Left kidney (tissue), 8 donors: ENCODE measurements around the gene APLF. TPM values are rescaled to one million over a fixed set of nuclear protein-coding genes. Genes with fewer than 3 reads are reported as not detected.

Source experiments
- DNase-seq: peaks from one replicate; pipeline ENCODE4 v3.0.0-alpha.2; 2013
- long read RNA-seq, 8 donors: transcript quantifications; one replicate each; lab custom pipeline, GENCODE V29; 2026
- polyA plus RNA-seq: library from polyadenylated mRNA; unstranded; fragments of 120-200 nt; gene quantifications from one replicate; pipeline ENCODE4 v1.2.1, GENCODE V29; 2013; ENCODE audit not compliant: insufficient read length

Gene APLF
- 4.8 TPM for polyA plus RNA-seq
- long read RNA-seq, donor 1, partial matches to known transcripts: 0 of 1 reads
- long read RNA-seq, donor 1, other reads (novel, unspliced or antisense): 0 of 1 reads
- long read RNA-seq, donor 2: 0 reads
- long read RNA-seq, donor 3: 0 reads
- long read RNA-seq, donor 4: 0 reads
- long read RNA-seq, donor 5: 0 reads
- long read RNA-seq, donor 6: 0 reads
- long read RNA-seq, donor 7: 0 reads
- long read RNA-seq, donor 8: 0 reads

GRCh38 chr2:68467077-68467960 lies at the start of gene APLF, which contains the start of gene FBXO48:
Gene APLF, plus strand, starts transcription at chr2:68467585. Its CDS starts 147 bp downstream, at chr2:68467732.
Gene FBXO48, minus strand, starts transcription at chr2:68467294. Its CDS starts 2,149 bp downstream, at chr2:68465145.
- peak; percentile 99 for DNase-seq

- no peak for DNase-seq
These were observed 49.5 kb upstream of the APLF start for GRCh38 chr2:68417926-68418325.

GRCh38 chr2:68418419-68418818 lies 49.0 kb upstream of the APLF start:
- no peak for DNase-seq

- DNase-seq: no peak
These were observed 48.5 kb upstream of the APLF start for GRCh38 chr2:68418855-68419254.

- DNase-seq: no peak
These were observed 47.0 kb upstream of the APLF start for GRCh38 chr2:68420254-68420910.

GRCh38 chr2:68423966-68424650 lies 43.3 kb upstream of the APLF start:
- DNase-seq: no peak

GRCh38 chr2:68425503-68425902 lies 41.9 kb upstream of the APLF start:
- no peak for DNase-seq

GRCh38 chr2:68426446-68426845 lies 40.9 kb upstream of the APLF start:
- no peak for DNase-seq

- no peak for DNase-seq
These were observed 40.4 kb upstream of the APLF start for GRCh38 chr2:68426848-68427579.

- DNase-seq: no peak
These were observed 39.3 kb upstream of the APLF start for GRCh38 chr2:68428126-68428525.

- no peak for DNase-seq
These were observed 38.6 kb upstream of the APLF start for GRCh38 chr2:68428746-68429145.

GRCh38 chr2:68429311-68429826 lies 38.0 kb upstream of the APLF start:
- no peak for DNase-seq

GRCh38 chr2:68431316-68431972 lies 35.9 kb upstream of the APLF start:
- DNase-seq: no peak

GRCh38 chr2:68432696-68433658 lies 34.4 kb upstream of the APLF start:
- DNase-seq: no peak

- DNase-seq: no peak
These were observed 32.4 kb upstream of the APLF start for GRCh38 chr2:68434981-68435380.

GRCh38 chr2:68435615-68436014 lies 31.8 kb upstream of the APLF start:
- no peak for DNase-seq

GRCh38 chr2:68436270-68436669 lies 31.1 kb upstream of the APLF start:
- DNase-seq: no peak

GRCh38 chr2:68438455-68439303 lies 28.7 kb upstream of the APLF start:
- no peak for DNase-seq
